ENCODE results near the gene OPN1SW. TPM values are rescaled to one million over a fixed set of nuclear protein-coding genes. Genes with fewer than 3 reads are reported as not detected.

The OPN1SW gene
- total RNA-seq, 1 donor from 2014 or later: not detected

DNA sequence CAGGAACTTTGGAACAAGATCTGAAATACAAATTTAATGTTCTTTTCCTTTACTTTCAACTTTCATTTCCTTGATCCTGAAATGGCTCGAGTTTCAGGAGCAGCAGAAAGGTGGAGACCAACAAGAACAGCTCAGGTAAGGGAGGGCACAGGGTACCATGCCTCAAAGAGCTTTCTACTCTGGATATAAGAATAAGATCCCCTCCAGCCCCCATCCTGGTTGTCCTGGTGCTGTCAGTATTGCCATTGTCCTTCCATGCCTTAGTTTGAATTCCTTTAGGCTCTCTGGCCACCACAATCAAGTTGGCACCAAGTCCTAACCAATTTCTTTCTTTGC, 48.9 kb downstream of the OPN1SW start:
- Mint-ChIP-seq H3K27me3 (peaks cover 32% of the 10 kb centered on the region), H3K4me3 (ENCODE audit: low read depth) (no peak overlapping the region), H3K27ac (no peak overlapping the region), H3K9me3 (ENCODE audit: low read depth) (no peaks in the 10 kb centered on the region), H3K4me1 (ENCODE audit: low read depth) (no peaks in the 10 kb centered on the region), H3K36me3 (ENCODE audit: insufficient read depth) (no peaks in the 10 kb centered on the region)
- TF ChIP-seq, protein P1, sequence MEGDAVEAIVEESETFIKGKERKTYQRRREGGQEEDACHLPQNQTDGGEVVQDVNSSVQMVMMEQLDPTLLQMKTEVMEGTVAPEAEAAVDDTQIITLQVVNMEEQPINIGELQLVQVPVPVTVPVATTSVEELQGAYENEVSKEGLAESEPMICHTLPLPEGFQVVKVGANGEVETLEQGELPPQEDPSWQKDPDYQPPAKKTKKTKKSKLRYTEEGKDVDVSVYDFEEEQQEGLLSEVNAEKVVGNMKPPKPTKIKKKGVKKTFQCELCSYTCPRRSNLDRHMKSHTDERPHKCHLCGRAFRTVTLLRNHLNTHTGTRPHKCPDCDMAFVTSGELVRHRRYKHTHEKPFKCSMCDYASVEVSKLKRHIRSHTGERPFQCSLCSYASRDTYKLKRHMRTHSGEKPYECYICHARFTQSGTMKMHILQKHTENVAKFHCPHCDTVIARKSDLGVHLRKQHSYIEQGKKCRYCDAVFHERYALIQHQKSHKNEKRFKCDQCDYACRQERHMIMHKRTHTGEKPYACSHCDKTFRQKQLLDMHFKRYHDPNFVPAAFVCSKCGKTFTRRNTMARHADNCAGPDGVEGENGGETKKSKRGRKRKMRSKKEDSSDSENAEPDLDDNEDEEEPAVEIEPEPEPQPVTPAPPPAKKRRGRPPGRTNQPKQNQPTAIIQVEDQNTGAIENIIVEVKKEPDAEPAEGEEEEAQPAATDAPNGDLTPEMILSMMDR (IDR thresholded peaks at IDR 0.05; ENCODE audit: unreplicated experiment): no peak
- DNase-seq (ENCODE audit: low spot score, unreplicated experiment): no peak

DNA sequence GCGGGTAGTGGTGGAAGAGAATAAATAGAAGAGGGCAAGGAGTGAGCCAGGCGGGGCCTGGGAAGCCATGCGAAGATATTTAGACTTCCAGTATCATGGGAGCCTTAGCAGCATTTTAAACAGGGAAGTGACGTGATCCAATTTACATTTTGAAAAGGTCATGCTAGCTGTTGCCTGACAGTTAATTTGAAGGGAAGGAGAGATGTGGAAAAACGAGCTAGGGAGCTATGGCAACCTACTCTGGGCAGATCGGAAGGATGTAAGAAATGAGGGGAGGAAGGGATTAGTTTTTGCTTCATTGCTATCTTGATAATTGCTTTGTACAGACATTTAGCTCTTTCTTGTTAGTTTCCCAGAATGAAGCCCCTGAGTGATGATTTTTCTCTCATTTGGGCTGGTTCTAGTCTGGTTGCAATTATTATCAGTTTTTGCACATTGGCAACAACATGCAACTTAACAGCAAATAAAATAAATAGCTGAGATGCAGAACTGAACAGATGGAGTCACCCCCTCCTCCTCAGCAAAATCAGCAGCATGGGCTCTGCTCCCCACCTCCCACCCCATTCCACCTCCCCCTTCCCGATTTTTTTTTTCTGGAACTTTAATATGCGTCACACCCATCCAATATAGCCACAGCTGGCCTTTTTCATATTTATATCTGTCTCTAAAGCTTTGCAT, 49.4 kb downstream of the OPN1SW start:
- Mint-ChIP-seq H3K4me3 (ENCODE audit: low read depth) (no peak overlapping the region), H3K27me3 (peaks cover 28% of the 10 kb centered on the region), H3K27ac (no peak overlapping the region), H3K4me1 (ENCODE audit: low read depth) (no peaks in the 10 kb centered on the region), H3K9me3 (ENCODE audit: low read depth) (no peaks in the 10 kb centered on the region), H3K36me3 (ENCODE audit: insufficient read depth) (no peaks in the 10 kb centered on the region)
- TF ChIP-seq, protein P1 (IDR thresholded peaks at IDR 0.05; ENCODE audit: unreplicated experiment): no peak
- no peak for DNase-seq (ENCODE audit: low spot score, unreplicated experiment)

DNA sequence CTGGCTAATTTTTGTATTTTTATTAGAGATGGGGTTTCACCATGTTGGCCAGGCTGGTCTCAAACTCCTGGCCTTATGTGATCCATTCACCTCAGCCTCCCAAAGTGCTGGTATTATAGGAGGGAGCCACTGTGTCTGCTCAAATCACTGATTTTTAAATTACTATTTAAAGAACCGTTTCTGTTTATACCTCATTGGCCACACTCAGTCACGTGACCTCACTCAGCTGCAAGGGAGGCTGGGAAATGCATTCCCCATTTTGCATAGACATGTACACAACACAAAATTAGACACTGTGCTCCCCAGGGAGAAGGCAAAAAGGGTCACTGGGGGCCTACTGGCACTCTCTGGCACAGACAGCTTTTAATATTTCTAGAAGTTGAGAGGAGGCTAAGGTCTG, 50.1 kb downstream of the OPN1SW start:
- H3K27ac Mint-ChIP-seq: no peak overlapping the region
- no peaks in the 10 kb centered on the region for H3K36me3 Mint-ChIP-seq (ENCODE audit: insufficient read depth)
- H3K4me1 Mint-ChIP-seq (ENCODE audit: low read depth): no peaks in the 10 kb centered on the region
- no peaks in the 10 kb centered on the region for H3K9me3 Mint-ChIP-seq (ENCODE audit: low read depth)
- no peak overlapping the region for H3K4me3 Mint-ChIP-seq (ENCODE audit: low read depth)
- TF ChIP-seq, protein P1 (IDR thresholded peaks at IDR 0.05; ENCODE audit: unreplicated experiment): no peak
- peaks cover 26% of the 10 kb centered on the region for H3K27me3 Mint-ChIP-seq
- no peak for DNase-seq (ENCODE audit: low spot score, unreplicated experiment)

DNA sequence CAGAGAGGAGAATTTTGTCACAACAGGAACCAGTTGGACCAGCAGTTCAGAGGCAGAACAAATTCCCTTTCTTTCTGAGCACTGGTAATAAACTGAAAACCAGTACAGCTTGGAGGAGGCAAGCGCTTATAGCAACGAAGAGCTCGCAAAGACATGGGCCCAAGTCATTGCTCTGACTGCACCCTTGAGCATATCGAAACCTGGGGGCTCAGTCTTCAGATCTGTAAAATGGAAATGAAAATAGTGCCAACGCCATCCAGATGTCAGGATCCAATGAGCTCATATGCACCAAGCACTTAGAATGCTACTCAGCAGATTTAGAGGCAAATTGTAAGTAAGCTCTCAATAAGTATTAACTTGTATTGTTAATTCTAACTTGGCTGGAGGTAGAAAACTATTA, 50.9 kb downstream of the OPN1SW start:
- Mint-ChIP-seq H3K36me3 (ENCODE audit: insufficient read depth) (no peaks in the 10 kb centered on the region), H3K4me3 (ENCODE audit: low read depth) (no peak overlapping the region), H3K9me3 (ENCODE audit: low read depth) (no peaks in the 10 kb centered on the region), H3K27me3 (peaks cover 26% of the 10 kb centered on the region), H3K27ac (no peak overlapping the region), H3K4me1 (ENCODE audit: low read depth) (no peaks in the 10 kb centered on the region)
- TF ChIP-seq, protein P1 (IDR thresholded peaks at IDR 0.05; ENCODE audit: unreplicated experiment): no peak
- DNase-seq (ENCODE audit: low spot score, unreplicated experiment): no peak

Other genes starting within 250 kb of the OPN1SW start
- gene GARIN1A, start 103.5 kb downstream of the OPN1SW start, total RNA-seq: 5.1 and 7.4 TPM in 2 replicates
- 107 and 111 TPM in 2 replicates for gene CALU, start 36.4 kb downstream of the OPN1SW start, total RNA-seq
- 66.3 and 74.2 TPM in 2 replicates for gene CCDC136, start 16.2 kb upstream of the OPN1SW start, total RNA-seq
- 6.9 and 11.7 TPM in 2 replicates for gene FLNC, start 54.6 kb upstream of the OPN1SW start, total RNA-seq
- gene ATP6V1F, start 87.1 kb upstream of the OPN1SW start, total RNA-seq: 119 and 124 TPM in 2 replicates
- 6.8 and 8.5 TPM in 2 replicates for gene KCP, start 134.9 kb upstream of the OPN1SW start, total RNA-seq
- gene IRF5, start 162.1 kb upstream of the OPN1SW start, total RNA-seq: 0.44 and 0.69 TPM in 2 replicates